GM18526 (cell line): ENCODE results near the gene ZSCAN18.

Experiments used
- POLR2A ChIP-seq: IDR thresholded peaks from 3 replicates; pipeline ENCODE4 v1.6.1; 2011; ENCODE audit not compliant: insufficient read length; ENCODE audit errors: extremely low read depth

ZSCAN18 gene

GRCh38 chr19:58093071-58093470, 5.0 kb downstream of the ZSCAN18 start:
- TF ChIP-seq POLR2A: no peak

GRCh38 chr19:58091251-58091995, 6.6 kb downstream of the ZSCAN18 start:
- no peak for TF ChIP-seq POLR2A

- no peak for TF ChIP-seq POLR2A
Observed at GRCh38 chr19:58089846-58090245, 8.2 kb downstream of the ZSCAN18 start.

GRCh38 chr19:58088521-58089052, 9.4 kb downstream of the ZSCAN18 start:
- TF ChIP-seq POLR2A: no peak

GRCh38 chr19:58086825-58087710, 11.0 kb downstream of the ZSCAN18 start:
- no peak for TF ChIP-seq POLR2A

GRCh38 chr19:58085348-58085875, 12.6 kb downstream of the ZSCAN18 start:
- no peak for TF ChIP-seq POLR2A

- TF ChIP-seq POLR2A: no peak
Observed at GRCh38 chr19:58084596-58085347, 13.3 kb downstream of the ZSCAN18 start.

- no peak for TF ChIP-seq POLR2A
Observed at GRCh38 chr19:58083021-58083420, 15.0 kb downstream of the ZSCAN18 start.

GRCh38 chr19:58079792-58080191, 18.2 kb downstream of the ZSCAN18 start:
- TF ChIP-seq POLR2A: no peak

GRCh38 chr19:58067240-58067912, 30.7 kb downstream of the ZSCAN18 start:
- no peak for TF ChIP-seq POLR2A

- TF ChIP-seq POLR2A: no peak
Observed at GRCh38 chr19:58063712-58064111, 34.3 kb downstream of the ZSCAN18 start.

GRCh38 chr19:58060231-58060630, 37.8 kb downstream of the ZSCAN18 start:
- no peak for TF ChIP-seq POLR2A

GRCh38 chr19:58059671-58060078, 38.4 kb downstream of the ZSCAN18 start:
- no peak for TF ChIP-seq POLR2A

GRCh38 chr19:58059003-58059670, 38.9 kb downstream of the ZSCAN18 start, which contains the start of gene ZNF135:
ZNF135 (plus strand) TSS chr19:58059282; CDS start chr19:58060003, 721 bp downstream.
- no peak for TF ChIP-seq POLR2A
